ENCODE data around the gene MDH1B.
"Not testable (repeated sequence)": the region's sequence is repeated elsewhere in the genome, so short reads cannot be mapped to it uniquely, and the experiment has no call there.

MDH1B gene

GRCh38 chr2:206765242-206766056 is at the start of gene MDH1B, which contains the start of gene FASTKD2:
TSS of gene MDH1B (minus strand) at chr2:206765328. CDS start at chr2:206765271, 57 bp downstream.
TSS of gene FASTKD2 (plus strand) at chr2:206765606. CDS start at chr2:206766694, 1,088 bp downstream.
- peak; percentile 88 for DNase-seq (ENCODE audit: low spot score)

GRCh38 chr2:206814498-206814897 is 49.4 kb upstream of the MDH1B start:
- DNase-seq (ENCODE audit: low spot score) = no peak

- not testable (repeated sequence) for DNase-seq (ENCODE audit: low spot score)
Observed at GRCh38 chr2:206812471-206812870, 47.3 kb upstream of the MDH1B start.

GRCh38 chr2:206807624-206808023 is 42.5 kb upstream of the MDH1B start:
- DNase-seq (ENCODE audit: low spot score) = not testable (repeated sequence)

- DNase-seq (ENCODE audit: low spot score) = no peak
Observed at GRCh38 chr2:206805887-206806607, 40.9 kb upstream of the MDH1B start.

- DNase-seq (ENCODE audit: low spot score) = no peak
Observed at GRCh38 chr2:206804326-206804725, 39.2 kb upstream of the MDH1B start.

- no peak for DNase-seq (ENCODE audit: low spot score)
Observed at GRCh38 chr2:206802654-206803514, 37.8 kb upstream of the MDH1B start.

GRCh38 chr2:206801418-206802189 is 36.5 kb upstream of the MDH1B start:
- DNase-seq (ENCODE audit: low spot score) = no peak

GRCh38 chr2:206800506-206801417 is 35.6 kb upstream of the MDH1B start:
- peak; percentile 37 for DNase-seq (ENCODE audit: low spot score)

GRCh38 chr2:206799083-206799482 is 34.0 kb upstream of the MDH1B start:
- no peak for DNase-seq (ENCODE audit: low spot score)

- no peak for DNase-seq (ENCODE audit: low spot score)
Observed at GRCh38 chr2:206798000-206798399, 32.9 kb upstream of the MDH1B start.

- no peak for DNase-seq (ENCODE audit: low spot score)
Observed at GRCh38 chr2:206797376-206797775, 32.2 kb upstream of the MDH1B start.

- DNase-seq (ENCODE audit: low spot score) = no peak
Observed at GRCh38 chr2:206792645-206793044, 27.5 kb upstream of the MDH1B start.

GRCh38 chr2:206790311-206790935 is 25.3 kb upstream of the MDH1B start:
- DNase-seq (ENCODE audit: low spot score) = no peak

- DNase-seq (ENCODE audit: low spot score) = no peak
Observed at GRCh38 chr2:206784559-206785353, 19.6 kb upstream of the MDH1B start.

GRCh38 chr2:206783718-206784117 is 18.6 kb upstream of the MDH1B start:
- no peak for DNase-seq (ENCODE audit: low spot score)

GRCh38 chr2:206780671-206781070 is 15.5 kb upstream of the MDH1B start:
- DNase-seq (ENCODE audit: low spot score) = no peak

- no peak for DNase-seq (ENCODE audit: low spot score)
Observed at GRCh38 chr2:206776432-206776831, 11.3 kb upstream of the MDH1B start.

- no peak for DNase-seq (ENCODE audit: low spot score)
Observed at GRCh38 chr2:206774871-206775270, 9.7 kb upstream of the MDH1B start.
